ENCODE data around the gene ERC2.
"Not testable (repeated sequence)": the region's sequence is repeated elsewhere in the genome, so short reads cannot be mapped to it uniquely, and the experiment has no call there.

The ERC2 gene

GRCh38 chr3:56304069-56304468 lies 164.2 kb downstream of the ERC2 start:
- no peak for DNase-seq

GRCh38 chr3:56303487-56303886 lies 164.8 kb downstream of the ERC2 start:
- peak; percentile 19 to 29 for DNase-seq

GRCh38 chr3:56302417-56302816 lies 165.8 kb downstream of the ERC2 start:
- DNase-seq: no peak

- no peak for DNase-seq
These were observed 170.9 kb downstream of the ERC2 start for GRCh38 chr3:56297281-56297840.

- no peak for DNase-seq
These were observed 171.9 kb downstream of the ERC2 start for GRCh38 chr3:56296361-56296760.

GRCh38 chr3:56295161-56295560 lies 173.1 kb downstream of the ERC2 start:
- no peak for DNase-seq

GRCh38 chr3:56294286-56294685 lies 174.0 kb downstream of the ERC2 start:
- no peak for DNase-seq

- DNase-seq: no peak
These were observed 176.3 kb downstream of the ERC2 start for GRCh38 chr3:56291953-56292352.

- DNase-seq: peak in 1 of 2 experiments; percentile 18
These were observed 177.0 kb downstream of the ERC2 start for GRCh38 chr3:56291244-56291680.

GRCh38 chr3:56290374-56290773 lies 177.9 kb downstream of the ERC2 start:
- no peak for DNase-seq

- DNase-seq: no peak
These were observed 180.0 kb downstream of the ERC2 start for GRCh38 chr3:56288258-56288657.

- no peak for DNase-seq
These were observed 185.9 kb downstream of the ERC2 start for GRCh38 chr3:56282341-56282740.

- DNase-seq: no peak
These were observed 191.0 kb downstream of the ERC2 start for GRCh38 chr3:56277236-56277635.

- DNase-seq: no peak
These were observed 193.1 kb downstream of the ERC2 start for GRCh38 chr3:56275120-56275519.

- no peak for DNase-seq
These were observed 198.3 kb downstream of the ERC2 start for GRCh38 chr3:56269755-56270535.

GRCh38 chr3:56268616-56269383 lies 199.5 kb downstream of the ERC2 start:
- no peak for DNase-seq

GRCh38 chr3:56261852-56262251 lies 206.4 kb downstream of the ERC2 start:
- not testable (repeated sequence) for DNase-seq

- DNase-seq: no peak
These were observed 208.0 kb downstream of the ERC2 start for GRCh38 chr3:56260262-56260661.

- no peak for DNase-seq
These were observed 210.4 kb downstream of the ERC2 start for GRCh38 chr3:56257826-56258225.

- DNase-seq: no peak
These were observed 213.4 kb downstream of the ERC2 start for GRCh38 chr3:56254835-56255234.

- DNase-seq: no peak
These were observed 214.2 kb downstream of the ERC2 start for GRCh38 chr3:56253941-56254665.

GRCh38 chr3:56251343-56251945 lies 216.8 kb downstream of the ERC2 start:
- peak; percentile 21 to 29 for DNase-seq

- no peak for DNase-seq
These were observed 220.2 kb downstream of the ERC2 start for GRCh38 chr3:56248021-56248420.
